ENCODE measurements around the gene HS6ST2.
A peak's percentile ranks its signal among the peaks of the same experiment; 100 is the strongest.
"Not testable (repeated sequence)": the region's sequence is repeated elsewhere in the genome, so short reads cannot be mapped to it uniquely, and the experiment has no call there.

HS6ST2 gene

GRCh38 chrX:132924426-132924825 lies 34.0 kb downstream of the HS6ST2 start:
- Histone ChIP-seq H3K4me1 (ENCODE audit: control insufficient read depth, low read depth, low read length) (no peaks in the 10 kb centered on the region), H3K9ac (ENCODE audit: low read length) (no peak overlapping the region), H3K4me3 (ENCODE audit: low read length) (no peak overlapping the region), H3K9me3 (ENCODE audit: control insufficient read depth, low read depth, low read length) (peaks cover 8% of the 10 kb centered on the region), H3K27me3 (ENCODE audit: control insufficient read depth, insufficient read depth, low read length) (no peaks in the 10 kb centered on the region), H3K36me3 (ENCODE audit: control insufficient read depth, low read depth, low read length) (no peaks in the 10 kb centered on the region), H3K27ac (ENCODE audit: low read length) (no peak overlapping the region)

DNA sequence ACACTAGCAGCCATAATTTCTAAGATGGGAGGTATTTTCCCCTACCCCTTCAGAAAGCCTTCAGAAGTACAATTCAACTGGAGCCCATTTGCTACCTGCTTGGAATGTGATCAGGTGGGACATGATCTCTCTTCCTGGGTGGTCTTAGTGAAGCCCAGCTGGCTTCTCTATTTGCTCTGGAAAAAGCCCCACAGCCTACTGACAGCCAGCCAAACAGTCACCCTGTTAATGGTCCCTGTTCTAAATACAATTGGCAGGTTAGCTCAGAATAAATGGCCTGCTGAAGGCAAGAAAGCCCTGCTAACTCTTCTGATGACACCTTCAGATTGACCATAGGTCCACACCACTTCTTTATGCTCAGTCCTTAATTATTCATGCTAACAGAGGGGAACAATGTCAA lies 39.9 kb downstream of the HS6ST2 start:
- no peak overlapping the region for H3K9ac ChIP-seq (ENCODE audit: low read length)
- no peaks in the 10 kb centered on the region for H3K9me3 ChIP-seq (ENCODE audit: control insufficient read depth, low read depth, low read length)
- H3K4me3 ChIP-seq (ENCODE audit: low read length), result no peak overlapping the region
- H3K27me3 ChIP-seq (ENCODE audit: control insufficient read depth, insufficient read depth, low read length), result no peaks in the 10 kb centered on the region
- no peaks in the 10 kb centered on the region for H3K36me3 ChIP-seq (ENCODE audit: control insufficient read depth, low read depth, low read length)
- no peaks in the 10 kb centered on the region for H3K4me1 ChIP-seq (ENCODE audit: control insufficient read depth, low read depth, low read length)
- H3K27ac ChIP-seq (ENCODE audit: low read length), result no peak overlapping the region

- no peaks in the 10 kb centered on the region for H3K4me1 ChIP-seq (ENCODE audit: control insufficient read depth, low read depth, low read length)
- no peaks in the 10 kb centered on the region for H3K36me3 ChIP-seq (ENCODE audit: control insufficient read depth, low read depth, low read length)
- no peaks in the 10 kb centered on the region for H3K27me3 ChIP-seq (ENCODE audit: control insufficient read depth, insufficient read depth, low read length)
- no peak overlapping the region for H3K4me3 ChIP-seq (ENCODE audit: low read length)
- H3K27ac ChIP-seq (ENCODE audit: low read length), result no peak overlapping the region
- H3K9me3 ChIP-seq (ENCODE audit: control insufficient read depth, low read depth, low read length), result peaks cover 15% of the 10 kb centered on the region
- H3K9ac ChIP-seq (ENCODE audit: low read length), result no peak overlapping the region
These were observed 42.1 kb downstream of the HS6ST2 start for GRCh38 chrX:132916349-132916748.

DNA sequence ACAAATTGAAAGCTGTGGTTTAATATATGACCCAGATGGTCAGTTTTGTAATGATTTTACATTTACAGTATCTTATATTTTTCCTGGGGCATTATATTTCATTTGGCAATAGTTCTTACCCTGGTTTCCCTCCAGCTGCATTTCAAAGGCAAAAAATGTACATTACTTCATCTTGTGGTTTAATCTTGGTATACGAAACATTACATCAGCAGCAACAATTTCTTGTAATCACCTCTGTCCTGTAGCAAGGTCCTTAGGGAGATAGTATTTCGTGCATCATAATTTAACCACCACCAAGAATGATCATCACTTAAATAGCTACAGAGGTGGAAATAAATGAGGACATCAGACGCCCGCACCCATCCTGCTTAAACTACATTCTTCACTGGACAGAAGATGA lies 48.8 kb downstream of the HS6ST2 start:
- Histone ChIP-seq H3K27me3 (ENCODE audit: control insufficient read depth, insufficient read depth, low read length) (no peaks in the 10 kb centered on the region), H3K27ac (ENCODE audit: low read length) (no peak overlapping the region)

DNA sequence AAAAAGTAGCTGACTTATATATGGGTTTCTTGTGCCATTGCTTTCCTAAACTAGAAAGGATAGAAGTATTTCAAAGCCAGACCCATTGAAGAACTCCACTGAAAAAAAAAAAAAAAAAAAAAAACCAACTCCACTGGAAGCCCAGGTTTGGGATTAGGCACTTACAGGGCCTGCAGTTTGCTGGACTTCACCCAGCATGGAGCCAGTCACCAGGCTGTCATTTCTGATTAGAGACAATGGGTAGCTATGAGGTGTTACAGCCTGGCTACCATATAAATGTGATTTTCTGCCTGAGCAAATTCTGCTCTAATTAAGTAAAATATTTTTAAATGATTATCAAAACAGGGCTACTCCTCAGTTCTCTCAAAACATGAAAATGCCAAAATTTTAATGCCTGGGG lies 49.5 kb downstream of the HS6ST2 start:
- no peaks in the 10 kb centered on the region for H3K4me1 ChIP-seq (ENCODE audit: control insufficient read depth, low read depth, low read length)
- H3K4me3 ChIP-seq (ENCODE audit: low read length), result no peak overlapping the region
- no peaks in the 10 kb centered on the region for H3K27me3 ChIP-seq (ENCODE audit: control insufficient read depth, insufficient read depth, low read length)
- H3K9me3 ChIP-seq (ENCODE audit: control insufficient read depth, low read depth, low read length), result peaks cover 15% of the 10 kb centered on the region
- H3K9ac ChIP-seq (ENCODE audit: low read length), result no peak overlapping the region
- H3K36me3 ChIP-seq (ENCODE audit: control insufficient read depth, low read depth, low read length), result no peaks in the 10 kb centered on the region
- no peak overlapping the region for H3K27ac ChIP-seq (ENCODE audit: low read length)

More for the DNA sequence above, 48.8 kb downstream of the HS6ST2 start:
- Histone ChIP-seq H3K4me1 (ENCODE audit: control insufficient read depth, low read depth, low read length) (no peaks in the 10 kb centered on the region), H3K4me3 (ENCODE audit: low read length) (no peak overlapping the region), H3K36me3 (ENCODE audit: control insufficient read depth, low read depth, low read length) (no peaks in the 10 kb centered on the region), H3K9me3 (ENCODE audit: control insufficient read depth, low read depth, low read length) (peaks cover 15% of the 10 kb centered on the region), H3K9ac (ENCODE audit: low read length) (no peak overlapping the region)

GRCh38 chrX:132900633-132901293 lies 57.7 kb downstream of the HS6ST2 start:
- Histone ChIP-seq H3K27me3 (ENCODE audit: control insufficient read depth, insufficient read depth, low read length) (no peaks in the 10 kb centered on the region), H3K36me3 (ENCODE audit: control insufficient read depth, low read depth, low read length) (no peaks in the 10 kb centered on the region), H3K9ac (ENCODE audit: low read length) (no peak overlapping the region), H3K9me3 (ENCODE audit: control insufficient read depth, low read depth, low read length) (peaks cover 18% of the 10 kb centered on the region), H3K4me3 (ENCODE audit: low read length) (no peak overlapping the region), H3K4me1 (ENCODE audit: control insufficient read depth, low read depth, low read length) (no peaks in the 10 kb centered on the region), H3K27ac (ENCODE audit: low read length) (no peak overlapping the region)

DNA sequence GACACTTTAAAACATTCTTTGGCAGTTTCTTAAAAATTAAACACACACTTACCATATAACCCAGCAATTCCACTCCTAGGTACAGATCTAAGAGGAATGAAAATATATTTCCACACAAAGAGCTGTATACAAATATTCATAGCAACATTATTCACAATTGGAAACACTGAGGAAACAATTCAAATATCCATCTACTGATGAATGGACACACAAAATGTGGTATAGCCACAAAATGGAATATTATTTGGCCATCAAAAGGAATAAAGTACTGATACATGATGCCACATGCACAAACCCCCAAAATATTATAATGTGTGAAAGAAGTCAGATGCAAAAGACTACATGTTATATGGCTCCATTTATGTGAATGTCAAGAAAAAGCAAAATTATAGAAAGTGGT lies 70.9 kb downstream of the HS6ST2 start:
- Histone ChIP-seq H3K9ac (ENCODE audit: low read length) (no peak overlapping the region), H3K27me3 (ENCODE audit: control insufficient read depth, insufficient read depth, low read length) (no peaks in the 10 kb centered on the region), H3K4me3 (ENCODE audit: low read length) (no peak overlapping the region), H3K27ac (ENCODE audit: low read length) (no peak overlapping the region), H3K4me1 (ENCODE audit: control insufficient read depth, low read depth, low read length) (no peaks in the 10 kb centered on the region), H3K36me3 (ENCODE audit: control insufficient read depth, low read depth, low read length) (no peaks in the 10 kb centered on the region), H3K9me3 (ENCODE audit: control insufficient read depth, low read depth, low read length) (peaks cover 30% of the 10 kb centered on the region)

- Histone ChIP-seq H3K9me3 (ENCODE audit: control insufficient read depth, low read depth, low read length) (peaks cover 25% of the 10 kb centered on the region), H3K4me3 (ENCODE audit: low read length) (no peak overlapping the region), H3K27ac (ENCODE audit: low read length) (no peak overlapping the region), H3K4me1 (ENCODE audit: control insufficient read depth, low read depth, low read length) (peaks cover 12% of the 10 kb centered on the region), H3K36me3 (ENCODE audit: control insufficient read depth, low read depth, low read length) (no peaks in the 10 kb centered on the region), H3K9ac (ENCODE audit: low read length) (no peak overlapping the region), H3K27me3 (ENCODE audit: control insufficient read depth, insufficient read depth, low read length) (no peaks in the 10 kb centered on the region)
These were observed 75.0 kb downstream of the HS6ST2 start for GRCh38 chrX:132883358-132883915.

DNA sequence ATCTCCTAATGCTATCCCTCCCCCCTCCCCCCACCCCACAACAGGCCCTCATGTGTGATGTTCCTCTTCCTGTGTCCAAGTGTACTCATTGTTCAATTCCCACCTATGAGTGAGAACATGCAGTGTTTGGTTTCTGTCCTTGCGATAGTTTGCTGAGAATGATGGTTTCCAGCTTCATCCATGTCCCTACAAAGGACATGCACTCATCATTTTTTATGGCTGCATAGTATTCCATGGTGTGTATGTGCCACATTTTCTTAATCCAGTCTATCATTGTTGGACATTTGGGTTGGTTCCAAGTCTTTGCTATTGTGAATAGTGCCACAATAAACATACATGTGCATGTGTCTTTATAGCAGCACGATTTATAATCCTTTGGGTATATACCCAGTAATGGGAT lies 77.7 kb downstream of the HS6ST2 start:
- not testable (repeated sequence) for H3K9ac ChIP-seq (ENCODE audit: low read length); H3K36me3 ChIP-seq (ENCODE audit: control insufficient read depth, low read depth, low read length); H3K27me3 ChIP-seq (ENCODE audit: control insufficient read depth, insufficient read depth, low read length); H3K27ac ChIP-seq (ENCODE audit: low read length); H3K4me3 ChIP-seq (ENCODE audit: low read length)
- Histone ChIP-seq H3K9me3 (ENCODE audit: control insufficient read depth, low read depth, low read length) (peaks cover 14% of the 10 kb centered on the region), H3K4me1 (ENCODE audit: control insufficient read depth, low read depth, low read length) (peaks cover 31% of the 10 kb centered on the region)

GRCh38 chrX:132877954-132878536 lies 80.4 kb downstream of the HS6ST2 start:
- Histone ChIP-seq H3K4me3 (ENCODE audit: low read length) (no peak overlapping the region), H3K9ac (ENCODE audit: low read length) (no peak overlapping the region), H3K27me3 (ENCODE audit: control insufficient read depth, insufficient read depth, low read length) (no peaks in the 10 kb centered on the region), H3K9me3 (ENCODE audit: control insufficient read depth, low read depth, low read length) (peaks cover 4% of the 10 kb centered on the region), H3K4me1 (ENCODE audit: control insufficient read depth, low read depth, low read length) (peaks cover 42% of the 10 kb centered on the region), H3K27ac (ENCODE audit: low read length) (no peak overlapping the region), H3K36me3 (ENCODE audit: control insufficient read depth, low read depth, low read length) (no peaks in the 10 kb centered on the region)

- H3K4me1 ChIP-seq (ENCODE audit: control insufficient read depth, low read depth, low read length), result peaks cover 42% of the 10 kb centered on the region
- no peak overlapping the region for H3K9ac ChIP-seq (ENCODE audit: low read length)
- H3K4me3 ChIP-seq (ENCODE audit: low read length), result peak overlapping the region; percentile 45
- peaks cover 4% of the 10 kb centered on the region for H3K9me3 ChIP-seq (ENCODE audit: control insufficient read depth, low read depth, low read length)
- no peak overlapping the region for H3K27ac ChIP-seq (ENCODE audit: low read length)
- H3K36me3 ChIP-seq (ENCODE audit: control insufficient read depth, low read depth, low read length), result no peaks in the 10 kb centered on the region
- H3K27me3 ChIP-seq (ENCODE audit: control insufficient read depth, insufficient read depth, low read length), result no peaks in the 10 kb centered on the region
These were observed 81.7 kb downstream of the HS6ST2 start for GRCh38 chrX:132876523-132877338.
